Muscle of leg (tissue), 11 donors: ENCODE data around the gene OPRL1. TPM values are rescaled to one million over a fixed set of nuclear protein-coding genes. Genes with fewer than 3 reads are reported as not detected.
"Not testable (repeated sequence)": the region's sequence is repeated elsewhere in the genome, so short reads cannot be mapped to it uniquely, and the experiment has no call there.

Experiments
- DNase-seq: peaks from one replicate; pipeline ENCODE4 v3.0.0; 2013
- H3K27ac ChIP-seq: one replicate; pipeline ENCODE4 v1.5.1; 2013; ENCODE audit warnings: mild to moderate bottlenecking, low read length, control low read depth
- H3K27me3 ChIP-seq: one replicate; pipeline ENCODE4 v1.6.1; 2013; ENCODE audit warnings: low read length; ENCODE audit not compliant: control insufficient read depth, insufficient read depth
- H3K36me3 ChIP-seq: one replicate; pipeline ENCODE4 v1.6.1; 2013; ENCODE audit warnings: low read length; ENCODE audit not compliant: control insufficient read depth, insufficient read depth
- H3K4me1 ChIP-seq: one replicate; pipeline ENCODE4 v1.6.1; 2013; ENCODE audit warnings: low read length; ENCODE audit not compliant: control insufficient read depth, insufficient read depth
- H3K4me3 ChIP-seq: one replicate; pipeline ENCODE4 v1.5.1; 2013; ENCODE audit warnings: low read length, control low read depth
- H3K9me3 ChIP-seq: replicated peaks from 2 replicates; pipeline ENCODE4 v1.6.1; 2013; ENCODE audit warnings: low read depth, low read length; ENCODE audit not compliant: control insufficient read depth
- WGBS: methylation state at CpG from one replicate; pipeline ENCODE4 v1.1.5; 2013; ENCODE audit warnings: missing lambda C conversion rate; ENCODE audit not compliant: insufficient coverage; 5-methylcytosine and 5-hydroxymethylcytosine counted together
- polyA plus RNA-seq, 8 donors: library from polyadenylated mRNA; unstranded; fragments of 120-200 nt; gene quantifications; one replicate each; pipeline versions ENCODE4 v1.2.1 to v1.2.3, GENCODE V29; 2013; ENCODE audit warnings: inconsistent platforms in 1 of 8, low replicate concordance in 1 of 8; ENCODE audit not compliant: insufficient read length in 8 of 8, insufficient read depth in 1 of 8
- total RNA-seq: library from RNA; stranded (reverse); fragments of 120-200 nt; gene quantifications from one replicate; pipeline ENCODE4 v1.2.4, GENCODE V29; 2013

The OPRL1 gene
- total and polyA plus RNA-seq, 9 donors = 0.93 to 1.4 (median 1.3) TPM

DNA sequence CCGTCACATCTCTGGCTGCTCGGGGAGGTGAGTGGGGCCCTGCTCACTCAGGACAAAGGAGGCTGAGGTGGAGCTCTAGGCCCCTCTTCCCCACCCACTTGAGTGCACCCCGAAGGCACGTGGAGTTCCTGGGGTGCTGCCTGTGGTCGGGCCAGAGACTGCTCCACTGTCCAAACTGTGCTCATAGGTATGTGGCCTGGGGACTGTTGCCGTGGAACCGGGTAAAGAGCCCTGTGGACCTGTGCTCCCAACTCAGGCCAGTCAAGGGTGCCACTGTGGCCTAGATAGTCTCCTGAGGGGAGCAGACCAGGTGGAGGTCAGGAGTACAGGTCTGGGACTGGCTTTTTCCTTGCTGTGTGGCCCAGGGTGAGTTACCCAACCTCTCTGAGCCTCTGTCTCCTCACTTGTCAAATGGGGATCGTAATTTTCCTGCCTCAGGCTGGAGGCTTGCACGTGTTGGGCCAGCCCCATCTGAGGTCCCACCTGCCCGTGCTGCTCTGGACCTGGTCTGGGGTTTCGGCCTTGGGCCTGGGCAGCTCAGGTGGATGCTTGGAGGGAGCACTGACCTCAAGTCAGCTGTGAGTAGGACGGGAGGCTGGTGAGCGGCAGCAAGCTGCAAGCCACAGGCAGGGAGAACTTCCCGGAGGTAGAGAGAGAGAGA lies 39.9 kb downstream of the OPRL1 start:
- Histone ChIP-seq H3K9me3 (no peaks in the 10 kb centered on the region), H3K27ac (no peak overlapping the region), H3K27me3 (peaks cover 13% of the 10 kb centered on the region), H3K36me3 (no peaks in the 10 kb centered on the region), H3K4me1 (peaks cover 5% of the 10 kb centered on the region), H3K4me3 (no peak overlapping the region)
- WGBS = 61% methylated on average over 12 of the region's 14 CpGs
- DNase-seq = no peak

DNA sequence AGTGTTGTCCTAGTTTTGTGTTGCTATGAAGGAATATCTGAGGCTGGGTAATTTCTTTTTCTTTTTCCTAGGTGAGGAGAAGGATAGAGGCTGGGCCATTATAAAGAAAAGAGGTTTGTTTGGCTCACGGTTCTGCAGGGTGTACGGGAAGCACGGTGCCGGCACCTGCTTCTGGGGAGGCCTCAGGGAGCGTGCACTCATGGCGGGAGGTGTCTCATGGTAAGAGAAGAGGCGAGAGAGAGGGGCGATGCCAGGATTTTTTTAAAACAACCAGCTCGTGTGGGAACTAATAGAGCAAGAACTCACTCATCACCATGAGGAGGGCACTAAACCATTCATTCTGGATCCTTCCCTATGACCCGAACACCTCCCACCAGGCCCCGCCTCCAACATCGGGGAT lies 41.7 kb downstream of the OPRL1 start:
- no peak overlapping the region for H3K4me3 ChIP-seq
- H3K4me1 ChIP-seq = peaks cover 5% of the 10 kb centered on the region
- H3K27me3 ChIP-seq = peaks cover 11% of the 10 kb centered on the region
- H3K9me3 ChIP-seq = no peaks in the 10 kb centered on the region
- DNase-seq = no peak
- no peaks in the 10 kb centered on the region for H3K36me3 ChIP-seq
- WGBS = 79% methylated on average over 8 of the region's 12 CpGs
- H3K27ac ChIP-seq = no peak overlapping the region

DNA sequence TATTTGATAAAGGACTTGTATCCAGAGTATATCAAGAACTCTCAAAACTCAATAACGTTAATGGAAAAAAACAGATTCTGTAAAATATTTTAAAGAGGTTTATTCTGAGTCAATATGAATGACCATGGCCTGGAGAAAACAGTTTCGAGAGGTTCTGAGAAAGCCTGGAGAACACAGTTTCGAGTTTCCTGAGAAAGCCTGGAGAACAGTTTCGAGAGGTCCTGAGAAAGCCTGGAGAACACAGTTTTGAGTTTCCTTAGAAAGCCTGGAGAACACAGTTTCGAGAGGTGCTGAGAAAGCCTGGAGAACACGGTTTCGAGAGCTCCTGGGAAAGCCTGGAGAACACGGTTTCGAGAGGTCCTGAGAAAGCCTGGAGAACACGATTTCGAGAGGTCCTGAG lies 43.0 kb downstream of the OPRL1 start:
- H3K36me3 ChIP-seq, H3K9me3 ChIP-seq, DNase-seq, H3K4me3 ChIP-seq, H3K27ac ChIP-seq, H3K4me1 ChIP-seq: not testable (repeated sequence)
- 90% methylated on average over 10 of the region's 11 CpGs for WGBS
- peaks cover 11% of the 10 kb centered on the region for H3K27me3 ChIP-seq

DNA sequence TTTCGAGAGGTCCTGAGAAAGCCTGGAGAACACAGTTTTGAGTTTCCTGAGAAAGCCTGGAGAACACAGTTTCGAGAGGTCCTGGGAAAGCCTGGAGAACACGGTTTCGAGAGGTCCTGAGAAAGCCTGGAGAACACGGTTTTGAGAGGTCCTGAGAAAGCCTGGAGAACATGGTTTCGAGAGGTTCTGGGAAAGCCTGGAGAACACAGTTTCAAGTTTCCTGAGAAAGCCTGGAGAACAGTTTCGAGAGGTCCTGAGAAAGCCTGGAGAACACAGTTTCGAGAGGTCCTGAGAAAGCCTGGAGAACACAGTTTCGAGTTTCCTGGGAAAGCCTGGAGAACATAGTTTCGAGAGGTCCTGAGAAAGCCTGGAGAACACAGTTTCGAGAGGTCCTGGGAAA lies 43.6 kb downstream of the OPRL1 start:
- not testable (repeated sequence) for H3K36me3 ChIP-seq, DNase-seq, H3K4me3 ChIP-seq, H3K9me3 ChIP-seq, H3K27ac ChIP-seq, H3K4me1 ChIP-seq
- H3K27me3 ChIP-seq = peaks cover 11% of the 10 kb centered on the region
- WGBS = 87% methylated on average over 11 of the region's 11 CpGs

DNA sequence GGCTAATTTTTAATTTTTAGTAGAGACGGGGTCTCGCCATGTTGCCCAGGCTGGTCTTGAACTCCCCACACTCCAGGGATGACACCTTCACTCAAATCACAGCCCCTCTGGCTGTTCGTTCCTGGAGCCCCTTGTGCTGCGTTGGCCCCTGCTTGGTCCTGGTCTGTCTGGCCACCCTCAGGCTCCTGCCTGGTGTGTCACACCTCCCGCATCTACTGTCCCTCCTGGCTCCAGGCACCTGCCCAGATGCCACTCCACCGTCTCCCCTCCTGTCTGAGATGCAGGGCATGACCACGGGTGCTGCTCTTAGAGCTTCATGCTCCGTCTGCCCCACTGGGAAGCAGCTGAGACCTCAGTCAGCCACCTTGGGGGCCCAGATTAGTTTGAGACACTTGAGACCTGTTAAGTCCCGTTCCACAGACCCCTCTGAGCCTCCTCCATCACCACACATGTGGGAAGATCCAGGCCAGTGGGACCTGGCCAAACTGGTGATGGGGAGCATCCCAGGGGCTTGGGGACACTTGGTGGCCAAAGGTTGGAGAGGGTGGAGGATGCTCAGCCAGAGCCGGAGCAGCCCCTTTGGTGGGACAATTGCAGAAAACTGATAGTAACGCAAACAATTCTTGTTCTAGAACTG lies 49.4 kb downstream of the OPRL1 start:
- no peak for DNase-seq
- H3K4me1 ChIP-seq = no peaks in the 10 kb centered on the region
- H3K4me3 ChIP-seq = no peak overlapping the region
- 90% methylated on average over 10 of the region's 11 CpGs for WGBS
- H3K36me3 ChIP-seq = no peaks in the 10 kb centered on the region
- peaks cover 6% of the 10 kb centered on the region for H3K27me3 ChIP-seq
- no peaks in the 10 kb centered on the region for H3K9me3 ChIP-seq
- no peak overlapping the region for H3K27ac ChIP-seq

DNA sequence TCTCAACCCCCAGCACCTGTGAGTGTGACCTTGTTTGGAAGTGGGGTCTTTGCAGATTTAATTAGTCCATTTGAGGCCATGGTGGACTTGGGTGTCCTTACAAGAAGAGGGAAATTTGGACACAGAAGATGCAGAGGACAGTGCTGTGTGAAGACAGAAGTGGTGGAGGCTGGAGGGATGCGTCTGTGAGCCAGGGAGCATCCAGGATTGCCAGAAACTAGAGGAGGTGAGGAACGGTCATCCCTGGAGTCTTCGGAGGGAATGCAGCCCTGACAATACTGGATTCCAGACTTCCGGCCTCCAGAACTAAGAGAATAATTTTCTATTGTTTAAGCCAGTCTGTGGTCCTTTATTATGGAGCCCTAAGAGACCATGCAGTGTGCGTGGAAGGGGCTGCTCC lies 50.4 kb downstream of the OPRL1 start:
- no peak for DNase-seq
- no peak overlapping the region for H3K4me3 ChIP-seq
- H3K36me3 ChIP-seq = no peaks in the 10 kb centered on the region
- H3K4me1 ChIP-seq = no peaks in the 10 kb centered on the region
- no peak overlapping the region for H3K27ac ChIP-seq
- 54% methylated on average over 2 of the region's 5 CpGs for WGBS
- no peaks in the 10 kb centered on the region for H3K9me3 ChIP-seq
- peaks cover 7% of the 10 kb centered on the region for H3K27me3 ChIP-seq

DNA sequence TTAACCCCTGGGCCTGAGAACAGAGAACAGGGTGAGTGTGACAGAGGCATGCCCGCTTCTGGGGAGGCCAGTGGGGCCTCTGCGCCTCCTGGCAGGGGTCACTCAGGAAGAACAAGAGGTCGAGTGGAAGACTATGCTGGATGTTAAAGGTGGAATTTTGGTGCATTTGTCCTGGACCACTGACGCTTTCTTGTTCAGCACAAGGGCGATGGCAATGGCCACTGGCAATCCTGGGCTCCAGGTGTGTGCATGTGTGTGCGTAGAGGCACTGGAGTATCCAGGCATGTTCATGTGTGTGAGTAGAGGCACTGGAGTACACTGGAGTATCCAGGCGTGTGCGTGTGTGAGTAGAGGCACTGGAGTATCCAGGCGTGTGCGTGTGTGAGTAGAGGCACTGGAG lies 51.0 kb downstream of the OPRL1 start:
- 88% methylated on average over 8 of the region's 10 CpGs for WGBS
- DNase-seq = no peak

DNA sequence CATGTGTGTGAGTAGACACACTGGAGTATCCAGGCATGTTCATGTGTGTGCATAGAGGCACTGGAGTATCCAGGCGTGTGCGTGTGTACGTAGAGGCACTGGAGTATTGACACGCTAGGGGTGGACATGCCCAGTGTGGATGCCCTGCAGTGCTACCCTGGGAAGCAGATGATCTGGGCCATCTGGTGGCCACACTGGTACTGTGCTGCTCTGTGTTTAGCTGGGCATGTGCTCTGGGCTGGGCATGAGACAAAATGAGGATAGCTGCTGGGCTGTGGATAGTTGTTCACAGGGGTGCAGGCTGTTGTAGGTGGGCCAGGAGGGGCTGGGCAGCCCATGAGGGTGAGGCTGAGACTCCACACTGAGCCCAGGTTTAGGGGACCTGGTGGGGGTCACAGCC lies 51.5 kb downstream of the OPRL1 start:
- H3K27me3 ChIP-seq = peaks cover 9% of the 10 kb centered on the region
- no peak overlapping the region for H3K4me3 ChIP-seq
- H3K9me3 ChIP-seq = no peaks in the 10 kb centered on the region
- DNase-seq = no peak
- H3K4me1 ChIP-seq = no peaks in the 10 kb centered on the region
- no peak overlapping the region for H3K27ac ChIP-seq
- WGBS = 97% methylated on average over 4 of the region's 4 CpGs
- no peaks in the 10 kb centered on the region for H3K36me3 ChIP-seq

More for the DNA sequence above, 51.0 kb downstream of the OPRL1 start:
- Histone ChIP-seq H3K9me3 (no peaks in the 10 kb centered on the region), H3K27me3 (peaks cover 9% of the 10 kb centered on the region), H3K4me1 (no peaks in the 10 kb centered on the region), H3K4me3 (no peak overlapping the region), H3K36me3 (no peaks in the 10 kb centered on the region), H3K27ac (no peak overlapping the region)

DNA sequence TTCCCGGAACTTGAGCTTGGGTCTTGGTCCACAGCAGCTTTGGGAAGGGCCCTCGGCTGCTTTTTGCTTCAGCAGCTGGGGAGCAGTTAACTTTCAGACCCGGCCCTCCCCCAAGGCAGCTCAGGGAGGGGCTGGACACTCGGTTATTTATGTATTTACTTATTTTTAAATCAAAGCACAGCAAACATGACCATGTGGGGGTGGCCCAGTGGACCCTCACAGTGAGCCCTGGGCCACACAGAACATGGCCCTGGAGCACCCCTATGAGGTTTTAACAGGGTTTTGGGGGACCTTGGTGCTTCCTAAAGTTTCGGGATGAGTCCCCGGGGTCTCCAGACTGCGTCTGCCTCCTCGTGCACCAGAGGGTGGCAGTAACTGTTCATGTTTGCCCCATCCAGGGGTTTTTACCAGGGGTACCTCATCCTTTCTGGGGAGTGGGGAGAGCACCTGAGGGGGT lies 54.1 kb downstream of the OPRL1 start:
- Histone ChIP-seq H3K36me3 (no peaks in the 10 kb centered on the region), H3K4me3 (no peak overlapping the region), H3K9me3 (no peaks in the 10 kb centered on the region), H3K27ac (no peak overlapping the region), H3K4me1 (no peaks in the 10 kb centered on the region), H3K27me3 (peaks cover 9% of the 10 kb centered on the region)
- no peak for DNase-seq
- 10% methylated on average over 4 of the region's 8 CpGs for WGBS

DNA sequence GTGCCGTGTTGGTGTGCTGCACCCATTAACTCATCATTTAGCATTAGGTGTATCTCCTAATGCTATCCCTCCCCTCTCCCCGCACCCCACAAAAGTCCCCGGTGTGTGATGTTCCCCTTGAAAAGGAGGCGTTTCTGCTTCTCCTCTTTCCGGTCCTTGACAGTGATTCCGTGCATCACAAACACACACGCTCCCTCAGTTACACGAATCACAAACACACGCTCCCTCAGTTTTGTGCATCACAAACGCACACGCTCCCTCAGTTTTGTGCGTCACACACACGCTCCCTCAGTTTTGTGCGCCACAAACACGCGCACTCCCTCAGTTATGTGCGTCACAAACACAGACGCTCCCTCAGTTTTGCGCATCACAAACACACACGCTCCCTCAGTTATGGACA lies 54.9 kb downstream of the OPRL1 start:
- not testable (repeated sequence) for H3K4me1 ChIP-seq, H3K27me3 ChIP-seq, DNase-seq, H3K27ac ChIP-seq, H3K4me3 ChIP-seq, H3K36me3 ChIP-seq, H3K9me3 ChIP-seq
- 56% methylated on average over 16 of the region's 20 CpGs for WGBS
